ENCODE data around the gene CD47. TPM values are rescaled to one million over a fixed set of nuclear protein-coding genes. Genes with fewer than 3 reads are reported as not detected.

Gene CD47
- total and polyA plus RNA-seq, 9 donors: 24.1 to 148 (median 55.8) TPM

GRCh38 chr3:108013141-108014055, 77.4 kb downstream of the CD47 start:
- H3K4me3 ChIP-seq: no peak overlapping the region
- no peak for DNase-seq
- no peaks in the 10 kb centered on the region for H3K9me3 ChIP-seq
- no peak overlapping the region for H3K27ac ChIP-seq
- WGBS, 3 donors: 59 to 82% (median 67%) methylated on average over 8 of the region's 8 CpGs
- no peaks in the 10 kb centered on the region for H3K4me1 ChIP-seq (ENCODE audit: insufficient read depth)
- no peaks in the 10 kb centered on the region for H3K27me3 ChIP-seq
- intact Hi-C loops (cut with DNase I): no loop called here
- no peak for TF ChIP-seq EP300 (IDR thresholded peaks at IDR 0.05)
- TF ChIP-seq CTCF (IDR thresholded peaks at IDR 0.05): no peak
- TF ChIP-seq POLR2A (IDR thresholded peaks at IDR 0.05): no peak
- no peaks in the 10 kb centered on the region for H3K36me3 ChIP-seq

GRCh38 chr3:108012304-108012703, 78.5 kb downstream of the CD47 start:
- Histone ChIP-seq H3K27me3 (no peaks in the 10 kb centered on the region), H3K4me3 (no peak overlapping the region), H3K4me1 (ENCODE audit: insufficient read depth) (no peaks in the 10 kb centered on the region), H3K36me3 (no peaks in the 10 kb centered on the region), H3K9me3 (no peaks in the 10 kb centered on the region), H3K27ac (no peak overlapping the region)
- DNase-seq: no peak
- intact Hi-C loops (cut with DNase I): no loop called here
- 92 to 93% (median 93%) methylated on average over 8 of the region's 8 CpGs for WGBS, 3 donors
- no peak for TF ChIP-seq CTCF (IDR thresholded peaks at IDR 0.05)

GRCh38 chr3:108011616-108012015, 79.2 kb downstream of the CD47 start:
- Histone ChIP-seq H3K27me3 (no peaks in the 10 kb centered on the region), H3K36me3 (no peaks in the 10 kb centered on the region), H3K27ac (no peak overlapping the region), H3K4me1 (ENCODE audit: insufficient read depth) (no peaks in the 10 kb centered on the region), H3K9me3 (no peaks in the 10 kb centered on the region), H3K4me3 (no peak overlapping the region)
- TF ChIP-seq CTCF (IDR thresholded peaks at IDR 0.05) (no peak), EP300 (IDR thresholded peaks at IDR 0.05) (no peak), POLR2A (IDR thresholded peaks at IDR 0.05) (no peak)
- WGBS, 3 donors: 92 to 93% (median 92%) methylated on average over 4 of the region's 4 CpGs
- no peak for DNase-seq
- intact Hi-C loops (cut with DNase I): no loop called here

- 73 to 87% (median 84%) methylated on average over 3 of the region's 3 CpGs for WGBS, 3 donors
- no peak overlapping the region for H3K27ac ChIP-seq
- H3K9me3 ChIP-seq: no peaks in the 10 kb centered on the region
- TF ChIP-seq EP300 (IDR thresholded peaks at IDR 0.05): no peak
- no peak for TF ChIP-seq CTCF (IDR thresholded peaks at IDR 0.05)
- TF ChIP-seq POLR2A (IDR thresholded peaks at IDR 0.05): no peak
- DNase-seq: no peak
- no peaks in the 10 kb centered on the region for H3K4me1 ChIP-seq (ENCODE audit: insufficient read depth)
- intact Hi-C loops (cut with DNase I): no loop called here
- H3K36me3 ChIP-seq: no peaks in the 10 kb centered on the region
- no peak overlapping the region for H3K4me3 ChIP-seq
- no peaks in the 10 kb centered on the region for H3K27me3 ChIP-seq
These were observed 81.7 kb downstream of the CD47 start for GRCh38 chr3:108008931-108009639.
